HUES48 (cell line): Measurements from ENCODE around the gene PRKG1.

ENCODE experiments used
- H3K27ac ChIP-seq: one replicate; pipeline ENCODE4 v1.7.0; 2013; ENCODE audit warnings: low read depth, low read length, inconsistent platforms
- H3K27me3 ChIP-seq: 2 replicates; pipeline ENCODE4 v1.6.1; 2013; ENCODE audit warnings: mild to moderate bottlenecking, low read length; ENCODE audit not compliant: control insufficient read depth, insufficient read depth
- H3K36me3 ChIP-seq: 2 replicates; pipeline ENCODE4 v1.6.1; 2013; ENCODE audit warnings: low read length; ENCODE audit not compliant: control insufficient read depth, insufficient read depth
- H3K4me1 ChIP-seq: 2 replicates; pipeline ENCODE4 v1.6.1; 2013; ENCODE audit warnings: mild to moderate bottlenecking, low read length; ENCODE audit not compliant: control insufficient read depth, insufficient read depth
- H3K4me3 ChIP-seq: 2 replicates; pipeline ENCODE4 v1.5.1; 2013; ENCODE audit warnings: mild to moderate bottlenecking, low read depth, low read length
- H3K9ac ChIP-seq: 2 replicates; pipeline ENCODE4 v1.6.1; 2013; ENCODE audit warnings: mild to moderate bottlenecking, low read depth, low read length, moderate library complexity
- H3K9me3 ChIP-seq: 2 replicates; pipeline ENCODE4 v1.6.1; 2013; ENCODE audit warnings: low read length; ENCODE audit not compliant: control insufficient read depth, insufficient read depth

Gene PRKG1

DNA sequence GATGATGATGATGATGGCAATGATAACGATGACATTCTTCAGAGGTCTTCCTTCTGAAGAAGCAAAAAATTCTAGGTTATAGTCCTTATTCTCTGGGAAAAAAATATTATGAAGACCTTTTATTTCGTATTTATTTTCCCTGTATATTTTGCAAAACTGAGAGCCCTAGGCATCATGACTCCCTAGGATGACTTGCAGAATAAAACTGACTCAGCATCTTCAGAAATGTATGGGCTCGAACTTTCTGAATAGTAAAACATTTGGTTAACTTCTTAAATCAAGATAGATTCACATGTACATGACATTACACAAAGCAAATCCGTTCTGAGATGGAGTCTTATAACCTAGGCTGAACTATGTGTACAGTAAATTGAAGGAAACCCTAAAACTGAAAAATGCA, 1269.2 kb downstream of the PRKG1 start:
- Histone ChIP-seq H3K4me1 (no peaks in the 10 kb centered on the region), H3K9ac (no peak overlapping the region), H3K27me3 (no peaks in the 10 kb centered on the region), H3K36me3 (no peaks in the 10 kb centered on the region), H3K4me3 (no peak overlapping the region), H3K9me3 (no peaks in the 10 kb centered on the region), H3K27ac (no peak overlapping the region)

DNA sequence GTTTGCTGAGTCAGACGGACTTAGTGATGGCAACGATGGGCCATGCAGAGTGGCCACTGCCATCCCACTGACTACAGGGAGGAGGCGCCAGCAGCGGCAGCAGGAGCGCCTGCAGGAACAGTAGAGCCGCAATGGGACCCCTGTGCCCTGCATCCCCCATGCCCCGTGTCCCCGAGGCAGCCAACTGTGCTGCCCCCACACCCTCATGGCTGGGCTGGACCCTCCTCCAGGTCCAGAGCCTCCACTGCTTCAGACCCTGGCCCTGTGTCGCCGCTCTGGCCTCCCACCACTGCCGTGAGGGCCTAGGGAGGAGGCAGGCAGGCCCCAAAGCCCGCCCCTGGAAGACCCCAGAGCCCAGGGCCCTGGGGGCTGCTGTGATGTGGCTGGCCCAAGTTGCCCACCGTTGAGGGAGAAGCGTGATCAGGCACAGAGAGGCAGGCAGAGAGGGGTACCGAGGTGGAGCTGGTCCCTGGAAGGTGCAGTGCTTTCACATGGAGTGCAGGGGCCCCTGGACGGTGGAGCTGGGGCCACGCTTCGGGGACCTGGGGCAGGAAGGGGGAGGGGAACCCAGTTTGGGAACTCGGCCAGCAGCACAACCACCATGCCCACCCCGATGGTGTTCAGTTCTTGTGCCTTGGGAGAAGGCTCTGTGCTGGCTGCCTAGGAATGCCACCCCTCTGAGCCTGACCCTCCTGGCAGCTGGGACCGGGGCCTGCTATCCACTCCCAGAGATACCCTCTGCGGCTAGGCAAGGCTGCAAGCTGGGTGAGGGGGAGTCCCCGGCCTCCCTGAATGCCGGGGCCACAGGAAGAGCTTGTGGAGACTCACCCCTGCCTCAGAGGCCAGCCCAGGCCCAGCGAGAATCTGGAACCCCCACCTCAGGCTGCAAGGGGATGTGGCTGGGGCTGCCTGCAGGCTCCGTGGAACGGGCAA, 1272.4 kb downstream of the PRKG1 start:
- H3K9ac ChIP-seq, result no peak overlapping the region
- H3K27me3 ChIP-seq, result no peaks in the 10 kb centered on the region
- H3K27ac ChIP-seq, result no peak overlapping the region
- H3K4me3 ChIP-seq, result no peak overlapping the region
- H3K9me3 ChIP-seq, result no peaks in the 10 kb centered on the region
- H3K36me3 ChIP-seq, result no peaks in the 10 kb centered on the region
- H3K4me1 ChIP-seq, result no peaks in the 10 kb centered on the region

DNA sequence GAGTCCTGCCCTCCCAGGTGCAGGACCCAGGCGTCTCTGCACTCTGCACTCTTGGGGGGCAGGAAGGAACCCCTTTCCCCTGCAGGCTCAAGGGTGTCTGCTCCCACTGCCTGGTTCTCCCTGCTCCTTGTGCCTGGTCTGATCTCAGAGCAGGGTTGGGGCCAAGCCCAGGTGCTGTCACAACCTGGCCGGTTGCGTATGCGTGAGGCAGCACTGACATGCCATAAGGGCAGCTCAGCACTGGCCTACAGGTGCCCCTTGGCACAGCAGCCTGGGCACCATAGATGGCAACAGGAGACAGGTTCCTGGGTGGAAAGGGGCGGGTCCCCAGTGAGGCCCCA, 1273.0 kb downstream of the PRKG1 start:
- Histone ChIP-seq H3K9me3 (no peaks in the 10 kb centered on the region), H3K27me3 (no peaks in the 10 kb centered on the region)

More for the DNA sequence above, 1273.0 kb downstream of the PRKG1 start:
- no peaks in the 10 kb centered on the region for H3K36me3 ChIP-seq
- no peak overlapping the region for H3K27ac ChIP-seq
- H3K9ac ChIP-seq, result no peak overlapping the region
- no peak overlapping the region for H3K4me3 ChIP-seq
- no peaks in the 10 kb centered on the region for H3K4me1 ChIP-seq
